Esophagus muscularis mucosa (tissue), 4 donors: ENCODE measurements around the gene MDM1.

Source experiments
- CTCF ChIP-seq, 3 experiments: fragments of 200-600 bp in 2 of 3; fragments of 450-650 bp in 1 of 3; sonication (generic) in 2 of 3; IDR thresholded peaks; one replicate each; pipeline ENCODE4 v1.5.1; 2017 to 2019; ENCODE audit warnings: antibody characterized with exemption in 3 of 3, mild to moderate bottlenecking in 2 of 3, moderate library complexity in 1 of 3
- EP300 ChIP-seq: sonication (generic); formaldehyde crosslinking; IDR thresholded peaks from one replicate; pipeline ENCODE4 v1.6.1; 2017; ENCODE audit warnings: antibody characterized with exemption
- POLR2AphosphoS5 ChIP-seq, 2 donors: sonication (generic); formaldehyde crosslinking; IDR thresholded peaks; one replicate each; pipeline ENCODE4 v1.6.1; 2017; ENCODE audit warnings: antibody characterized with exemption in 2 of 2

- TF ChIP-seq EP300 (no peak), CTCF (IDR thresholded peaks at IDR 0.05) (no peak), POLR2AphosphoS5 (IDR thresholded peaks at IDR 0.05) (no peak)
Observed at GRCh38 chr12:68326716-68327115, 5.4 kb downstream of the MDM1 start.
